GM12875 (cell line): ENCODE measurements around the gene SYNPR.

ENCODE experiments used
- H3K4me3 ChIP-seq: one replicate; pipeline ENCODE4 v1.5.1; 2011; ENCODE audit warnings: low read depth, low read length, control low read depth
- TF ChIP-seq, protein P1 (sequence below): IDR thresholded peaks from 2 replicates; pipeline ENCODE4 v1.5.1; 2011; ENCODE audit warnings: low read depth, mild to moderate bottlenecking, control low read depth, inconsistent platforms, low read length, moderate library complexity, borderline replicate concordance; ENCODE audit not compliant: insufficient read depth

The SYNPR gene

DNA sequence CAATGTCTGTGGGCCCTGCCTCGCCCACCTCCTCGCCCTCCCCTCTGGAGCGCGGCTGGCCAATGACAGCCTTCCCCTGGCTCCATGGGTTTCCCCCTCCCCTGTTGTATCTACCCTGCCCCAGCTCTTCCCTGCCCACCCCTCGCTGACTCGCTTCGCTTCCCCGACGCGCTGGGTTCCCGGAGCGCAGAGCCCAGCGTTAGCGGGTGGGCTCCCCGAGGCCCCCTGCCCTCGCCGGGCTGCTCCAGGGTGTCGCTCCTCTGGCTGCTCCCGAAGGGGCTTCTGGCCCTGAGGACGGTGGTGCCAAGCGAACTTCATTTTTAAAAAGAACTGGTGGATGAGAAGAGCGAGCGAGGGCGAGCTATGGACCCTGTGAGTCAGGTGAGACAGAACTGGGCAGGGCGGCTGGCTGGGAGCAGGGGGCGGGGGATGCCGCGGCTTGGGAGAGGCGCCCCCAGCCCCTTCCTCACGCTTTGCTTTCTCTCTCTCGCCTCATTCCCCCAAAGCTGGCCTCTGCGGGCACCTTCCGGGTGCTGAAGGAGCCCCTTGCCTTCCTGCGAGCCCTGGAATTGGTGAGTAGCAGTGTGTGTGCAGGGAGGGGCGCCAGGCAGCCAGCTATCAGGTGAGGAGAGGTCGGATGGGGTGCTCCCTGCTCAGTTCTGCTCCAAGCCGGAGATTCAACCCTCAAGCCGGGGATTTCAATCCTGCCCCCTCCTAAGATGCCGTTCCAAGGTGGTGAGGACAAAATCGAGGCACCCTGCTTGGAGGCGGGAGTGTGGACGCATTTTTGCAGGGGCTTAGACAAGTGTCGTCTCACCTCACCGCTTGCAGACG lies at the start of gene SYNPR:
SYNPR (plus strand) TSS at position 138 of the 834 bp plus-strand sequence.
- TF ChIP-seq, protein P1, sequence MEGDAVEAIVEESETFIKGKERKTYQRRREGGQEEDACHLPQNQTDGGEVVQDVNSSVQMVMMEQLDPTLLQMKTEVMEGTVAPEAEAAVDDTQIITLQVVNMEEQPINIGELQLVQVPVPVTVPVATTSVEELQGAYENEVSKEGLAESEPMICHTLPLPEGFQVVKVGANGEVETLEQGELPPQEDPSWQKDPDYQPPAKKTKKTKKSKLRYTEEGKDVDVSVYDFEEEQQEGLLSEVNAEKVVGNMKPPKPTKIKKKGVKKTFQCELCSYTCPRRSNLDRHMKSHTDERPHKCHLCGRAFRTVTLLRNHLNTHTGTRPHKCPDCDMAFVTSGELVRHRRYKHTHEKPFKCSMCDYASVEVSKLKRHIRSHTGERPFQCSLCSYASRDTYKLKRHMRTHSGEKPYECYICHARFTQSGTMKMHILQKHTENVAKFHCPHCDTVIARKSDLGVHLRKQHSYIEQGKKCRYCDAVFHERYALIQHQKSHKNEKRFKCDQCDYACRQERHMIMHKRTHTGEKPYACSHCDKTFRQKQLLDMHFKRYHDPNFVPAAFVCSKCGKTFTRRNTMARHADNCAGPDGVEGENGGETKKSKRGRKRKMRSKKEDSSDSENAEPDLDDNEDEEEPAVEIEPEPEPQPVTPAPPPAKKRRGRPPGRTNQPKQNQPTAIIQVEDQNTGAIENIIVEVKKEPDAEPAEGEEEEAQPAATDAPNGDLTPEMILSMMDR = no peak
- H3K4me3 ChIP-seq = no peak within 1 kb of the TSS

DNA sequence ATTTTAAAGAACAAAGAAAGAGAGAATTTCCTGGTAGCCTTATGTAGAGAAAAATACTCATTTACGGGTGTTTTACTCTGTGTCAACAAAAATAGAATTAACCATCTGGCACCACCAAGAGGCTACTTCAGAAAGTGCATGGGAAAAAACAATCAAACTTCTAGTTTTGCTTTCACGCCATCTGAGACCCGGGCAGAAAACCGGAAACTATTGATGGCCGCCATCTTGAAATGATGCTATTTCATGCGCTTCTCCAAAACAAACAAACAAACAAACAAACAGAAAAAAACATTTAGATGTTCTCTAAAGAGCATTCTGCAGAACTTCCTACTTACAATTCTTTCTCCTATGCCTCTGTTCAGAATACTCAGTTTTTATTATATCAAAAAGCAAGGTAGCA lies 49.4 kb upstream of the SYNPR start:
- TF ChIP-seq, protein P1 = peak; percentile 24; the same call in 1 of the 2 replicates
- H3K4me3 ChIP-seq = no peak overlapping the region

DNA sequence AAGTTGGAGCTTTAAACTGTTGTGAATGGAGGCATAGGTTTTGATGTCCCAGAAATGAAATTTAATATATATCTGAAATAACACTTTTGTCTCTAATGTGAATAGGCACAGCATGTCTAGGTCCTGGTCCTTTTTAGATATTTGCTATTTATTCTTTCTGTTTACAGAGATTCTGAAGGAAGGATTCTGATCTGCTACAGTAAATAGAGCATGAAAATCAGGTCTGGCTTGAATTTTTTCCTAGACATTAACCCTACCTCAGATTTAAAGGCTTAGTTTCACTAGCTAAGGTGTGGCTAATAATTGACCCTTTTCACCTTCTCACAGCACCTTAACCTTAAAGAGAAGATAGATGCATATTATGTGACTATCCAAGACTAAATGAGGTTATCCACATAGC lies 48.0 kb upstream of the SYNPR start:
- H3K4me3 ChIP-seq = no peak overlapping the region
- TF ChIP-seq, protein P1 = no peak

DNA sequence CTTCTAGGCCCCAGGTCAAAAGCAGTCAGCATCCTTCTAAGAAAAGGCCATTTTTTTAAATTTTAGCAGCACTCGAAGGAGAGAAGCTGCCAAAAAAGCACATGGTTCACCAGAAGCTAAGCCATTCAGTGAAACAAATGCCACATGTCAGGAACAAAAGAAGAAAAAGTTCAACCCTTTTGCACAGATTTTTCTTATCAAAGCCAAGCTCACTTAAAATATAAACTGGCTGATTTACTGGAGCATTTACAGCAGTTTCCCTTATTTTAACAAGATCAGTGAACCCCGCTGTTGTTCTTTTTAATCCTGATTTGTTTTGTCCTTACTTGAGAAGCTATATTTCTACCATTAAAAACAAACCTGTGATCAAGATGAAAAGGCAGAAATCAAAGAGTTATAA lies 46.5 kb upstream of the SYNPR start:
- TF ChIP-seq, protein P1 = no peak
- no peak overlapping the region for H3K4me3 ChIP-seq

DNA sequence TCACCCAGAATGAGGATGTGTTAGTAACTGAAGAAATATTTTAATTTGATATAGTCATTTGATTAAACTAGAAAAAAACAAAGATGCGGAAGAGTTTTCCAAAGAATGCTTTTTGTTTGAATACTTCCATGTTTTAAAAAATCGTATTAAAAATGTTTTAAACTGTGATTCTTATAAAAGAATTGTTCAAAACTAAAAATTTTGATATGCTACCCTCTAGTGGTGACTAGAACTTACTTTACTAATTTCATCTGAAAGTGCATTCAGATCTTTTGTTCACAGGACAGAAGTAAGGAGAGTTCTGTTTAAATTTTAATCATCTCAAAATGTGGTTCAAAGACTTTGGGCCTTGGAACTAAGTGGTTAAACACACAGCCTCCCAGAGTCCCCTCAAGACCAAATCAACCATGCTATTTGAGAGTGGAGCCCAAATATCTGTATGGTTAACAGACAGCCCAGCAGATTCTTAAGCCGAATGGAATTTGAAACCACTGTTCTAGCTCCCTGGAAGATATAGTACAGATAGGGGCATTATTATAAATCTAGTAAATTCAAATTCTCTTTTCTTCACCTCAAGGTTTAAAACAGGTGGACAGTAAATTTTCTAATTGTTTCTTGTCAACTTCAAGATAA lies 45.2 kb upstream of the SYNPR start:
- TF ChIP-seq, protein P1 = no peak

DNA sequence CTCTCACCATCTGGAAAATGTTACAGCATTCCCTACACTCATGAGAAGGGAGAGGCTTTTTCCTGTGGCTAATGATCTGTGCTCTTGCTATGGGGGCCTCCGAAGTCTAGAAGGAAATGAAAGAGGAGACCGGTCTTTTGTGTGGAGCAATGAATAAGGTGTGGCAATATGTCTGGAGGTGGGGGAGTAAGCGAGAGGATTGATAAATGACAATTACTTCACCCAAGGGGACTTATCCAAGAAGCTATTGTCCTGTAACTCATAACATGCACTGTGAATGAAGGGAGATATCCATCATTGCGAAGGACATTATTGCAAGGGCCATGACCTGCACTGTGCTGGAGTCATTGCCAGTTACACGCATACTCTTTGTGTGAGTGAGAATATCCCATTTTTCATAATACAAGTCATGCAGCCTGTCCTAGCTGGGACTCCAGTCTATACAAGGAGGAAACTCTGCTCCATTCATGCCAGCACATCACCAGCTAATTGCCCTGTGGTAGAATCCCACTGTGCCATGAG lies 37.7 kb upstream of the SYNPR start:
- no peak overlapping the region for H3K4me3 ChIP-seq

More for the DNA sequence above, 45.2 kb upstream of the SYNPR start:
- no peak overlapping the region for H3K4me3 ChIP-seq

More for the DNA sequence above, 37.7 kb upstream of the SYNPR start:
- TF ChIP-seq, protein P1 = no peak
